Neuronal stem cell (in vitro differentiated cells): Measurements from ENCODE around the gene EIF2B4.
"Not testable (repeated sequence)": the region's sequence is repeated elsewhere in the genome, so short reads cannot be mapped to it uniquely, and the experiment has no call there.

ENCODE experiments used
- DNase-seq: peaks from one replicate; pipeline ENCODE4 v3.0.0-alpha.2; 2013; ENCODE audit warnings: low spot score
- H2AFZ ChIP-seq: one replicate; pipeline ENCODE4 v1.6.1; 2013; ENCODE audit warnings: mild to moderate bottlenecking, low read length, inconsistent platforms
- H2AK5ac ChIP-seq: 2 replicates; pipeline ENCODE4 v1.6.1; 2013; ENCODE audit warnings: low read depth, mild to moderate bottlenecking, inconsistent platforms, low read length, moderate library complexity, mixed read lengths
- H2BK120ac ChIP-seq: 2 replicates; pipeline ENCODE4 v1.6.1; 2013; ENCODE audit warnings: low read depth, mild to moderate bottlenecking, inconsistent platforms, low read length, moderate library complexity, mixed read lengths
- H2BK12ac ChIP-seq: one replicate; pipeline ENCODE4 v1.6.1; 2013; ENCODE audit warnings: low read length, inconsistent platforms
- H2BK15ac ChIP-seq: 2 replicates; pipeline ENCODE4 v1.6.1; 2013; ENCODE audit warnings: mild to moderate bottlenecking, low read length, inconsistent platforms, mixed read lengths
- H2BK5ac ChIP-seq: one replicate; pipeline ENCODE4 v1.6.1; 2013; ENCODE audit warnings: inconsistent platforms, mild to moderate bottlenecking, low read length, moderate library complexity
- H3K14ac ChIP-seq: one replicate; pipeline ENCODE4 v1.6.1; 2013; ENCODE audit warnings: low read length, inconsistent platforms
- H3K18ac ChIP-seq: 2 replicates; pipeline ENCODE4 v1.6.1; 2013; ENCODE audit warnings: low read length, inconsistent platforms
- H3K23ac ChIP-seq: 2 replicates; pipeline ENCODE4 v1.6.1; 2013; ENCODE audit warnings: low read depth, mild to moderate bottlenecking, mixed read lengths, low read length, inconsistent platforms; ENCODE audit not compliant: poor library complexity
- H3K27ac ChIP-seq: replicated peaks from 3 replicates; pipeline ENCODE4 v1.5.1; 2013; ENCODE audit warnings: low read length, inconsistent platforms
- H3K27me3 ChIP-seq, 3 experiments: 2 replicates each; pipeline ENCODE4 v1.6.1; 2013; ENCODE audit warnings: low read length in 3 of 3, mild to moderate bottlenecking in 2 of 3, inconsistent platforms in 1 of 3, low read depth in 1 of 3, mixed read lengths in 1 of 3, moderate library complexity in 1 of 3; ENCODE audit not compliant: control insufficient read depth in 3 of 3, insufficient read depth in 3 of 3
- H3K36me3 ChIP-seq, 2 donors: replicated peaks in 1 of 2; 2 replicates each; pipeline ENCODE4 v1.6.1; 2013; ENCODE audit warnings: low read length in 2 of 2; ENCODE audit not compliant: control insufficient read depth in 2 of 2, insufficient read depth in 2 of 2
- H3K4ac ChIP-seq: 2 replicates; pipeline ENCODE4 v1.6.1; 2013; ENCODE audit warnings: inconsistent platforms, mild to moderate bottlenecking, low read length, moderate library complexity
- H3K4me1 ChIP-seq, 2 donors: 1 replicate in 1 of 2; 2 replicates in 1 of 2; pipeline ENCODE4 v1.6.1; 2013; ENCODE audit warnings: low read length in 2 of 2, low read depth in 1 of 2; ENCODE audit not compliant: control insufficient read depth in 2 of 2, insufficient read depth in 1 of 2
- H3K4me2 ChIP-seq: one replicate; pipeline ENCODE4 v1.6.1; 2013; ENCODE audit warnings: mild to moderate bottlenecking, low read length, inconsistent platforms; ENCODE audit not compliant: insufficient read depth, poor library complexity, severe bottlenecking
- H3K4me3 ChIP-seq, 2 donors: 2 replicates each; pipeline ENCODE4 v1.5.1; 2013; ENCODE audit warnings: low read length in 2 of 2, mild to moderate bottlenecking in 2 of 2, inconsistent platforms in 1 of 2, moderate library complexity in 1 of 2
- H3K79me1 ChIP-seq: one replicate; pipeline ENCODE4 v1.6.1; 2013; ENCODE audit warnings: low read depth, mild to moderate bottlenecking, inconsistent platforms, low read length, moderate library complexity
- H3K9ac ChIP-seq: one replicate; pipeline ENCODE4 v1.6.1; 2013; ENCODE audit warnings: mild to moderate bottlenecking, low read depth, low read length, inconsistent platforms; ENCODE audit not compliant: poor library complexity
- H3K9me3 ChIP-seq, 2 donors: replicated peaks in 1 of 2; 2 replicates each; pipeline versions ENCODE3 to v1.6.1; 2013; ENCODE audit warnings: low read length in 2 of 2, mild to moderate bottlenecking in 2 of 2, inconsistent platforms in 1 of 2, low read depth in 1 of 2, mixed read lengths in 1 of 2, moderate library complexity in 1 of 2; ENCODE audit not compliant: control insufficient read depth in 2 of 2, insufficient read depth in 1 of 2
- H4K8ac ChIP-seq: one replicate; pipeline ENCODE4 v1.6.1; 2013; ENCODE audit warnings: low read depth, mild to moderate bottlenecking, inconsistent platforms, low read length, moderate library complexity
- H4K91ac ChIP-seq: one replicate; pipeline ENCODE4 v1.6.1; 2013; ENCODE audit warnings: low read length, low read depth, mild to moderate bottlenecking, inconsistent platforms; ENCODE audit not compliant: poor library complexity
- WGBS, 2 donors: extraction: QIAGEN DNeasy Blood & Tissue Kit; methylation state at CpG; one replicate each; pipeline ENCODE4 v1.1.7; 2013; ENCODE audit warnings: missing lambda C conversion rate in 2 of 2, mixed read lengths in 1 of 2; ENCODE audit not compliant: insufficient read length in 2 of 2, insufficient replicate concordance in 1 of 2; ENCODE audit errors: extremely low coverage in 2 of 2; 5-methylcytosine and 5-hydroxymethylcytosine counted together

Gene EIF2B4

GRCh38 chr2:27353762-27354596 is 16.2 kb downstream of the EIF2B4 start:
- Histone ChIP-seq H3K36me3 (peaks cover 2 to 26% of the 10 kb centered on the region in 2 donors), H2AFZ (no peak overlapping the region), H4K8ac (no peak overlapping the region), H3K18ac (no peak overlapping the region), H3K23ac (no peak overlapping the region), H4K91ac (no peak overlapping the region), H3K27me3 (no peaks in the 10 kb centered on the region), H2BK5ac (no peak overlapping the region), H3K4me2 (no peak overlapping the region), H3K14ac (no peak overlapping the region), H3K4me3 (no peak overlapping the region), H2BK120ac (no peak overlapping the region), H3K4ac (no peak overlapping the region), H3K4me1 (peaks cover 0 to 3% of the 10 kb centered on the region in 2 donors), H2BK15ac (no peak overlapping the region), H3K79me1 (peaks cover 7% of the 10 kb centered on the region), H2BK12ac (no peak overlapping the region), H3K9me3 (peaks cover 0 to 7% of the 10 kb centered on the region in 2 donors), H3K27ac (no peak overlapping the region), H2AK5ac (no peak overlapping the region), H3K9ac (no peak overlapping the region)
- DNase-seq: no peak
- no CpG with 5 or more reads among the region's 7 CpGs for WGBS, 2 donors

DNA sequence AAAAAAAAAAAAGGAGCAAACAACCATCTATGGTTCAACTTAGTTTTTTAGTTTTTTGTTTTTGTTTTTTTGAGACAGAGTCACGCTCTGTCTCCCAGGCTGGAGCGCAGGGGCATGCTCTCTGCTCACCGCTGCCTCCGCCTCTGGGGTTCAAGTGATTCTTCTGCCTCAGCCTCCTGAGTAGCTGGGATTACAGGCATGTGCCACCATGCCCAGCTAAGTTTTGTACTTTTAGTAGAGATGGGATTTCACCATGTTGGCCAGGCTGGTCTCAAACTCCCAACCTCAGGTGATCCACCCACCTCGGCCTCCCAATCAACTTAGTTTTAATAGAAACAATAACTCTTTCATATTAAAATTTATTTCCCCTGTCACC is 16.8 kb downstream of the EIF2B4 start:
- not testable (repeated sequence) for H2AFZ ChIP-seq, H3K79me1 ChIP-seq, H3K9ac ChIP-seq, H3K4me3 ChIP-seq, H2BK15ac ChIP-seq, H3K18ac ChIP-seq, H3K27me3 ChIP-seq, H4K91ac ChIP-seq, H2BK5ac ChIP-seq, H3K4me2 ChIP-seq, H2BK120ac ChIP-seq, H2BK12ac ChIP-seq, H2AK5ac ChIP-seq, H4K8ac ChIP-seq, H3K4me1 ChIP-seq, H3K9me3 ChIP-seq, H3K14ac ChIP-seq, H3K27ac ChIP-seq, H3K4ac ChIP-seq, H3K23ac ChIP-seq, DNase-seq
- WGBS, 2 donors: no CpG with 5 or more reads among the region's 5 CpGs
- H3K36me3 ChIP-seq: peaks cover 2 to 25% of the 10 kb centered on the region in 2 donors

DNA sequence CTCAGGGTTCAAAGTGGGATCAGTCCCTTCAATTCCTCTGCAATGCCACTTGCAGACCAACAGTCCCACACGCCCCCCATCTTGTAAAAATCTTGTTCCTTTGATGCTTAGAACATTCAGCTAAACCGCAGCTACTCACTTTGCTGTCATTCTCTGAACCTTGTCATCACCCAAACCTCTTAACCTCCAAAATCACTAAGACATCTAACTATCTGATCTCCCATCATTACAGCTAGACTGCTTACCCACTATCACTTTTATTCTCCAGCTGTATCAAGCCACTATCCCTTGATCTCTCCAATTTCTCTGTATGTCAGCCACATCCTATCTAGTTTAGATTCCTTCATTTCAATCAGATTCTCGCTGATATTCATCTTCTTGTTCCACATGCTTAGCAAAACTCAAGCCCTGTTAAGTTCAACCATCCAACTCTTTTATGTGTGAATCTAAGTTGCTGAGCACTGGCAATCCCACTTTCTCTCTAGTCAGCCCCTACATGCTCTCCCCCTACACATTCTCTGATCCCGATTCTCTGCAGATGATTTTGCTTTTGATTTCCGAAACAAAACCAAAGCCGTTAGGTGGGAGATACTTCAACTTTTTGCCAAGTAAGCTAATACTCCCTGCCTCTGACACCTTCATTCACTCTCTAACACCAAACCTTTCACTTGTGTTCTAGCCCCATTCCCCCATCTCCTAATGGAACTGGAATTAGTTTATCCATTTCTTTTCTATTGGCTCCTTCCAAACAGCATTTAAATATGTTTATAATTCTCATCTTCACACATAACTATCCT is 18.1 kb downstream of the EIF2B4 start:
- no peak overlapping the region for H3K14ac ChIP-seq
- H4K91ac ChIP-seq: no peak overlapping the region
- H3K4me1 ChIP-seq: peaks cover 0 to 3% of the 10 kb centered on the region in 2 donors
- peaks cover 10% of the 10 kb centered on the region for H3K79me1 ChIP-seq
- no peak overlapping the region for H3K23ac ChIP-seq
- H3K4ac ChIP-seq: no peak overlapping the region
- no peaks in the 10 kb centered on the region for H3K27me3 ChIP-seq
- no peak overlapping the region for H3K27ac ChIP-seq
- no peak overlapping the region for H3K4me2 ChIP-seq
- DNase-seq: no peak
- no peak overlapping the region for H4K8ac ChIP-seq
- no peak overlapping the region for H2BK5ac ChIP-seq
- H3K18ac ChIP-seq: no peak overlapping the region
- no peak overlapping the region for H3K9ac ChIP-seq
- WGBS, 2 donors: no CpG with 5 or more reads among the region's 6 CpGs
- no peak overlapping the region for H3K4me3 ChIP-seq
- H3K9me3 ChIP-seq: no peaks in the 10 kb centered on the region
- H2AFZ ChIP-seq: no peak overlapping the region
- H3K36me3 ChIP-seq: peaks cover 2 to 22% of the 10 kb centered on the region in 2 donors
- no peak overlapping the region for H2BK15ac ChIP-seq
- no peak overlapping the region for H2BK12ac ChIP-seq
- H2AK5ac ChIP-seq: no peak overlapping the region
- H2BK120ac ChIP-seq: no peak overlapping the region

DNA sequence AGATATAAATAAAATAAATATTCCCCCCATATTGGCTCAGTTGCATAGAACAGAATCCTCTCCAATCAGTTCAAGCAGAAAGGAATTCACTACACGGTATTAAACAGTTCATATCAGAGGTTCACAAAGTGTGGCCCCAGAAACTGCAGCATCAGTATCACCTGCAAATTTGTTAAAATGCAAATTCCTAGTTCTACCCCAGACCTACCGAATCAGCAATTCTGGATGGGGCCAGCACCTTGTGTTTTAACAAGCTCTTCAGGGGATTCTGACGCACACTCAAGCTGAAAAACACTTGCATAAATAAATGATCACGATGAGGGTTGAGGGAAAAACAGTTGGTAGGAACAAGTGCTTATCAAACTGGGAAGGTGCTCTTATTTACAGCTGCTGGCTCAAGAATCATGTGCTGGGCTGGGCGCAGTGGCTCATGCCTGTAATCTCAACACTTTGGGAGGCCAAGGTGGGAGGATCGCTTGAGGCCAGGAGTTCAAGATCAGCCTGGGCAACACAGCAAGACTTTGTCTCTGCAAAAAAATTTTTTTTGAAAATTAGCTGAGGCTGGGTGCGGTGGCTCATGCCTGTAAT is 19.9 kb downstream of the EIF2B4 start:
- H2BK12ac ChIP-seq: no peak overlapping the region
- H3K4ac ChIP-seq: no peak overlapping the region
- H4K91ac ChIP-seq: no peak overlapping the region
- H3K14ac ChIP-seq: no peak overlapping the region
- DNase-seq: no peak
- H2BK15ac ChIP-seq: no peak overlapping the region
- H3K4me3 ChIP-seq: no peak overlapping the region
- H3K79me1 ChIP-seq: peaks cover 9% of the 10 kb centered on the region
- H3K27ac ChIP-seq: no peak overlapping the region
- H3K9ac ChIP-seq: no peak overlapping the region
- no peak overlapping the region for H2AFZ ChIP-seq
- H2BK5ac ChIP-seq: no peak overlapping the region
- H3K9me3 ChIP-seq: no peaks in the 10 kb centered on the region
- H3K23ac ChIP-seq: no peak overlapping the region
- H3K36me3 ChIP-seq: peaks cover 2 to 22% of the 10 kb centered on the region in 2 donors
- no peak overlapping the region for H3K4me2 ChIP-seq
- no peaks in the 10 kb centered on the region for H3K4me1 ChIP-seq
- no CpG with 5 or more reads among the region's 7 CpGs for WGBS, 2 donors
- H2BK120ac ChIP-seq: no peak overlapping the region
- no peak overlapping the region for H2AK5ac ChIP-seq
- H3K27me3 ChIP-seq: no peaks in the 10 kb centered on the region
- H4K8ac ChIP-seq: no peak overlapping the region
- H3K18ac ChIP-seq: no peak overlapping the region
